LNCAP (cell line): Measurements from ENCODE around the gene PHYHD1.

Experiments used
- CTCF ChIP-seq: fragments of 450-650 bp; IDR thresholded peaks from 2 replicates; pipeline ENCODE4 v1.5.1; 2017; ENCODE audit warnings: mild to moderate bottlenecking

The PHYHD1 gene

GRCh38 chr9:128936171-128936865, 15.5 kb downstream of the PHYHD1 start:
- no peak for TF ChIP-seq CTCF

GRCh38 chr9:128937310-128938165, 16.8 kb downstream of the PHYHD1 start:
- TF ChIP-seq CTCF, result no peak

DNA sequence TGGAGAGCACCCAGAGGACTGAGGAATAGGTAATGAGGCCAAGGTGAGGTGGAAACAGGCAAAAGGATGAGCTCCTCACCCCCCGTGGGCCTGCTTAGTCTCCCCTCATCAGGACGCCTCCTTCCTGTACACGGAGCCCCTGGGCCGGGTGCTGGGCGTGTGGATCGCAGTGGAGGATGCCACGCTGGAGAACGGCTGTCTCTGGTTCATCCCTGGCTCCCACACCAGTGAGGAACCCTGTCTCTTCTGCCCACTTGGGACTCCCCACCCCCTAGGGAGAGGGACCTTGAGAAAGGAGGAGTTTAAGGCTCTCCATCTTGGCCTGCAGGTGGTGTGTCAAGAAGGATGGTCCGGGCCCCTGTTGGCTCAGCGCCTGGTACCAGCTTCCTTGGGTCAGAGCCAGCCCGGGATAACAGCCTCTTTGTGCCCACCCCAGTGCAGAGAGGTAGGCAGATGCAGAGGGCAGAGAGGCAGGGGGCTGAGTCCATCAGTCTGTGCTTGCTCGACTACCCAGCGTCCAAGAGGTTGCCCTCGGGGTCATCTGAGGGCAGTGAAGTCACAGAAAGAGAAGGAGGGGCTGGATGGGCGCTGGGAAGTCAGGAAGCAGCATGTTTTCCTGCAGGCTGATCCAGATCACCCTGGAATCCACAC, 19.6 kb downstream of the PHYHD1 start:
- TF ChIP-seq CTCF, result no peak

GRCh38 chr9:128940946-128941755, 20.4 kb downstream of the PHYHD1 start:
- TF ChIP-seq CTCF, result no peak

DNA sequence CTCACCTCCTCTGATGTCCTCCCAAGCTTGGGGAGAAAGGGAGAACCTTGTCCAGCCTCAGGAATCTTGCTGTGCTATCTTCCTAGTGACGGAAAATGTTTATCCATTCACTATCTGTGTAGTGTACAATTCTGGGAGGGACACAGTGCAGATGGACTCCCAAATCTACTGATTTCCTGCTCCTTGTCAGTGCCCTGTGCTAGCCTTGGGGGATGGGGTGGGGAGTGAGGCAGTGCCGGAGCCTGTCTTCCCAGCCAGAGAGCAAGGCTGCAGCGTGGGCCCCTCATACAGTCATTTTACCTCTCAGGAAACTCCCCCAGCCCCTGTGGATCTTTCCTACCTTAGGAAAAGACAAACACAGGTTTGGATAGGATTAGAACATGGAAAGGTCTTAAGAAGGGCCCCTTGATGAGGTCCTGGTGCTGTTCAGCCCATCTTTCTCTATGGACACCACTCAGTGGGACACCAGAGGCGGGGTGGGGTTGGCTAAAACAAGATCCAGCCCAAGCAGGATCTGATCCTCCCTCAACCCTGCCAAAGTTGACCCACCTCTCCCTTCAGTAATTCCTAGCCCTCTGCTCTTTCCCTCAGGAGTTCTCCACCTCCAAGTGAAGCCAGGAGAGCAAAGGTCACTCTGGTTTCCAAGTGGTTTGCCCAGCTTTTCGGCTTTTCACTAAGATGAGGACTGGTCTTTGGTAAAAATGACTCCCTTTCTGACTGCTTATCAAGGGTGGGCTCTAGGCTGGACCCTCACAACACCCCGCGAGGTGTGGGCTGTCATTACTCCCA, 23.2 kb downstream of the PHYHD1 start:
- no peak for TF ChIP-seq CTCF

DNA sequence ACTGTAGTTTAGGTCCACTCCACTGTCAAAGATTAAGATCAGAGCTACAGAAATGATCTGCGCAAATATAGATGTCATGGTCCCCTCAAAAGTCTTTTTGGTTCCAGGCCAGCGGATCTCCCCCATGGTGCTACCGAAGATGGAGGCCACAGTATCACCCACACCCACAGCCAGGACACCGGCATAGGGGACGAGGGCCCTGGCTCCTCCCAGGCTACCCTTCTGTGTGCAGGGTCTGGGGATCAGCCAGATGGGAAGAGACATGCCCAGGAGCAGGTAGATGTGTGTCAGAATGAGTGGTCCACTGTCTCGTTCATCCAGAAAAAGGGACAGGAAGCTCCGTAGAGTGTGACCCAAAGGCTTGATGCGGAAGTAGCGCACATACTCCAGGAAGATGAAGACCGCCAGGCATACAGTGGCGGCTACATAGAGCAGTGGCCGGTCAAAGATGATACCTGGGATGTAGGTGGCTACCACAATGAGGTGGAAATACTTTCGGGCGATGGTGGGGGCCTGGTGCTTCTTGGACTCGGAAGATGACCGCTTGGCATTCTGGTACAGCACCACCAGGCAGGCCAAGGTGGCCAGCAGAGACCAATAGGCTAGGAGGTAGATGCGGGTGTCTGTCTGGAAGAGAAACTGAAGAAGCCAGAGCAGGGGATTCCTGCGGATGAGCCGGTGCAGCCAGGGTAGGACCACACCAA, 25.2 kb downstream of the PHYHD1 start:
- TF ChIP-seq CTCF, result no peak
